ENCODE measurements around the gene STAG3.
"Not testable (repeated sequence)": the region's sequence is repeated elsewhere in the genome, so short reads cannot be mapped to it uniquely, and the experiment has no call there.

Gene STAG3

DNA sequence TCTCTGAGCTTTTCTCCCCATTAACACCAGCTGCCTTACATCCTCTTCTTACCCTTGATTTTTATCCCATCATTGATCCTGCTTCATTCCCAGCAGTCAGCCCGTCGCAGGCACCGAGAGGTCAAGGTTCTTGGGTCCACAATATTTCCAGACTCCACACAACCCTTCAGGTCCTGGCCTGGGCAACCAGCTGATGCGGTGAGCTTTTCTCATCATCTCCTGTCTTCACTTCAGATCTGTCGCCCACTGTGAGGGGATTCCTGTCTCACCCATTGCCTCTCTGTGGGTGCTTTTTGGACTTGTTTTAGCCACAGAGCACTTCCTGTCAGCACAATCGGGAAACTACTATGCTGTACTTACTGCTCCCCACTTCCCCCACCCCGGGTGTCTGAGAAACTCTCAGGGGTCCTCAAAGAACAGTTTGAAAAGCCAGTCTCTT, 33.6 kb downstream of the STAG3 start:
- Histone ChIP-seq H3K27me3 (replicated peaks; ENCODE audit: control insufficient read depth, insufficient read depth, low read length) (no peaks in the 10 kb centered on the region), H3K4me3 (replicated peaks; ENCODE audit: low read depth, low read length) (peak overlapping the region; percentile 65), H3K36me3 (ENCODE audit: control insufficient read depth, insufficient read depth, low read length) (no peaks in the 10 kb centered on the region)
- DNase-seq (ENCODE audit: extremely low read depth, insufficient read length): peak; percentile 47
- TF ChIP-seq, protein P1, sequence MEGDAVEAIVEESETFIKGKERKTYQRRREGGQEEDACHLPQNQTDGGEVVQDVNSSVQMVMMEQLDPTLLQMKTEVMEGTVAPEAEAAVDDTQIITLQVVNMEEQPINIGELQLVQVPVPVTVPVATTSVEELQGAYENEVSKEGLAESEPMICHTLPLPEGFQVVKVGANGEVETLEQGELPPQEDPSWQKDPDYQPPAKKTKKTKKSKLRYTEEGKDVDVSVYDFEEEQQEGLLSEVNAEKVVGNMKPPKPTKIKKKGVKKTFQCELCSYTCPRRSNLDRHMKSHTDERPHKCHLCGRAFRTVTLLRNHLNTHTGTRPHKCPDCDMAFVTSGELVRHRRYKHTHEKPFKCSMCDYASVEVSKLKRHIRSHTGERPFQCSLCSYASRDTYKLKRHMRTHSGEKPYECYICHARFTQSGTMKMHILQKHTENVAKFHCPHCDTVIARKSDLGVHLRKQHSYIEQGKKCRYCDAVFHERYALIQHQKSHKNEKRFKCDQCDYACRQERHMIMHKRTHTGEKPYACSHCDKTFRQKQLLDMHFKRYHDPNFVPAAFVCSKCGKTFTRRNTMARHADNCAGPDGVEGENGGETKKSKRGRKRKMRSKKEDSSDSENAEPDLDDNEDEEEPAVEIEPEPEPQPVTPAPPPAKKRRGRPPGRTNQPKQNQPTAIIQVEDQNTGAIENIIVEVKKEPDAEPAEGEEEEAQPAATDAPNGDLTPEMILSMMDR (IDR thresholded peaks at IDR 0.05; ENCODE audit: insufficient read depth, low read length, poor library complexity, severe bottlenecking): no peak

DNA sequence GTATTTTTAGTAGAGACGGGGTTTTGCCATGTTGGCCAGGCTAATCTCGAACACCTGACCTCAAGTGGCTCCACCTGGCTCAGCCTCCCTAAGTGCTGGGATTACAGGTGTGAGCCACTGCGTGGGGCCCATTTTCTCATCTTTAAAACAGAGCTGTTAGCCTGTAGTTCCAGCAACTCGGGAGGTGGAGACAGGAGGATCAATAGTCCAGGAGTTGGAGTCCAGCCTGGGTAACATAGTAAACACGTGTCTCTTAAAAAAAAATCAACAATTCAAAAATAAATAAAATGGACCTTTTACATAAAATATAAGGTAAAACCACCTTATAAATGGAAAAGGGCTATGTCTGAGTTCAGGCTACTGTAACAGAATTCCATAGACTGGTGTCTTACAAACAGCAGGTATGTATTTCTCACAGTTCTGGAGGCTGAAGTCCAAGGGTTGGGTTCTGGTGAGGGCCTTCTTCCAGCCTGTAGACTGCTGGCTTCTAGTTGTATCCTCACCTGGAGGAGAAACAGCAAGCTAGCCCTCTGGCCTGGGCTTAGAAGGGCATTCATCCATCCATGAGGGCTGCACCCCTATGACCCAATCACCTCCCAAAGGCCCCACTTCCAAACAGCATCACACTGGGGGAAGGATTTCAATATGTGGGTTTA, 35.0 kb downstream of the STAG3 start:
- DNase-seq (ENCODE audit: extremely low read depth, insufficient read length): no peak
- TF ChIP-seq, protein P1 (IDR thresholded peaks at IDR 0.05; ENCODE audit: insufficient read depth, low read length, poor library complexity, severe bottlenecking): no peak
- Histone ChIP-seq H3K36me3 (ENCODE audit: control insufficient read depth, insufficient read depth, low read length) (no peaks in the 10 kb centered on the region), H3K27me3 (replicated peaks; ENCODE audit: control insufficient read depth, insufficient read depth, low read length) (no peaks in the 10 kb centered on the region), H3K4me3 (replicated peaks; ENCODE audit: low read depth, low read length) (peak overlapping the region; percentile 31)

DNA sequence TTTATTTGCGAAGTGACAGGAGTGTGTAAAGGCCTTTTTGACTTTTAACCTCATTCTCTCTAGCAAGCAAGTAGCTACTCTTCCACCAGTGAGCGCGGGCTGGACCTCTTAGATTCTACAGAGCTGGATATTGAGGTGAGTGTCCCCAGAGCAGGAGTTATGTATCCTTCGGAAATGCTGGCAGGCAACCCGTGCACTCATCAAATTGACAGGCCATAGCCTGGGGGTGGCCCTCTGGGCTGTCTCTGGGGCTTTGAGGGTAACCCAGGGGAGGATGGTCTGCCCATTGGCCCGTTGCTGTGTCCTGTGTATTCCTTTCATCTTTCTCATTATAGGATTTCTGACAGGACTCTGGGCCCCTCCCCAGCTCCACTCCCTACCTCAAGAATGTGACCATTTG, 36.0 kb downstream of the STAG3 start:
- no peak for DNase-seq (ENCODE audit: extremely low read depth, insufficient read length)

DNA sequence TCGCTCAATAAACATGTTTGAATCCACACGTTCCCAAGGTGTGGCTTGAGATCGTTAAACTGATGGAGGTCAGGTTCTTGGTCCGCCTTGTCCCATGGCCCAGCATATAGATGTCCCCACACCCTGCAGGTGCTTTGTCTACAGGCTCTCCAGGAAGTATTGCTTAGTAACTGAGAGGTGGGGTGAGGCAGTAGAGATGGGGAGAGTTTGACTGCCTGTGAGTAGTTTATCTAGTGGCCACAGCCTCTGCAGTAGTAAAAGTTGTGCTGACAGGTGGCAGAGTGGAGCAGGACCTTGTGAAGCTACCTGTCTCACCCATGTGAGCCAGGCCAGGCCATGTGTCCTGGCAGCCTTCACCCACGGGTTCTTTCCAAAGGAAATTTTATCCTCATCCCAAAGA, 36.6 kb downstream of the STAG3 start:
- TF ChIP-seq, protein P1 (IDR thresholded peaks at IDR 0.05; ENCODE audit: insufficient read depth, low read length, poor library complexity, severe bottlenecking): peak; percentile 7
- not testable (repeated sequence) for DNase-seq (ENCODE audit: extremely low read depth, insufficient read length); H3K36me3 ChIP-seq (ENCODE audit: control insufficient read depth, insufficient read depth, low read length); H3K27me3 ChIP-seq (replicated peaks; ENCODE audit: control insufficient read depth, insufficient read depth, low read length); H3K4me3 ChIP-seq (replicated peaks; ENCODE audit: low read depth, low read length)

More for the DNA sequence above, 36.0 kb downstream of the STAG3 start:
- no peaks in the 10 kb centered on the region for H3K36me3 ChIP-seq (ENCODE audit: control insufficient read depth, insufficient read depth, low read length)
- no peak overlapping the region for H3K4me3 ChIP-seq (replicated peaks; ENCODE audit: low read depth, low read length)
- TF ChIP-seq, protein P1 (IDR thresholded peaks at IDR 0.05; ENCODE audit: insufficient read depth, low read length, poor library complexity, severe bottlenecking): no peak
- no peaks in the 10 kb centered on the region for H3K27me3 ChIP-seq (replicated peaks; ENCODE audit: control insufficient read depth, insufficient read depth, low read length)

DNA sequence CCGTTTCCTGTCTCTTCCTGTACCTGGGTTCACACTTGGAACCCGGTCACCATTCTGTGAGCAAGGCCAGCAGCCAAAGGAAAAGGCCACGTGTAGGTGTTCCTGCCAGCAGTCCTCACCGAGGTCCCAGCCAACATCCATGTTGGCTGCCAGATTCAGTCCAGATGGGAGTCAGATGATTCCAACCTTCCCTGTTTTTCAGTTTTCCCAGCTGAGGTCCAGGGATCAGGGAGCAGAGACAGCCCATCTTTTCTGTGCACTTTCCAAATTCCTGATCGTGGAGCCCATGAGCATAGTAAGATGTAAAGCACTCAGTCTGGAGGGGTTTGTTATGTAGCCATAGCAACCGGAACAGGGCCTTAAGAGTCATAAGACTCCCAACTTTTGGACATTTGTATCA, 38.2 kb downstream of the STAG3 start:
- Histone ChIP-seq H3K27me3 (replicated peaks; ENCODE audit: control insufficient read depth, insufficient read depth, low read length) (no peaks in the 10 kb centered on the region), H3K36me3 (ENCODE audit: control insufficient read depth, insufficient read depth, low read length) (no peaks in the 10 kb centered on the region), H3K4me3 (replicated peaks; ENCODE audit: low read depth, low read length) (no peak overlapping the region)
- DNase-seq (ENCODE audit: extremely low read depth, insufficient read length): no peak
- TF ChIP-seq, protein P1 (IDR thresholded peaks at IDR 0.05; ENCODE audit: insufficient read depth, low read length, poor library complexity, severe bottlenecking): no peak

DNA sequence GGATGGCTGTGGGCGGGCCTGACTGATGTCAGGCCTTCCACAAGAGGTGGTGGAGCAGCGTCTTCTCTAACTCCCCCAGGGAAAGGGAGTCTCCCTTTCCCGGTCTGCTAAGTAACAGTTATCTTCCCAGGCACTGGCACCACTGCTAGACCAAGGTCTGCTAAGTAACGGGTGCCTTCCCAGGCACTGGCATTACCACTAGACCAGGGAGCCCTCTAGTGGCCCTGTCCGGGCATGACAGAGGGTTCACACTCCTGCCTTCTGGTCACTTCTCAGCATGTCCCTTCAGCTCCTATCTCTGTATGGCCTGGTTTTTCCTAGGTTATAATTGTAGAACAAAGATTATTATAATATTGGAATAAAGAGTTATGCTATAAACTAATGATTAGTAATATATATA, 40.2 kb downstream of the STAG3 start:
- DNase-seq (ENCODE audit: extremely low read depth, insufficient read length); H3K4me3 ChIP-seq (replicated peaks; ENCODE audit: low read depth, low read length); H3K27me3 ChIP-seq (replicated peaks; ENCODE audit: control insufficient read depth, insufficient read depth, low read length); H3K36me3 ChIP-seq (ENCODE audit: control insufficient read depth, insufficient read depth, low read length): not testable (repeated sequence)
- TF ChIP-seq, protein P1 (IDR thresholded peaks at IDR 0.05; ENCODE audit: insufficient read depth, low read length, poor library complexity, severe bottlenecking): peak; percentile 32

All from GM06990 (cell line).